Activated CD8-positive, alpha-beta memory T cell treated with anti-CD3 and anti-CD28 coated beads, Interleukin-2, amount 50 U/mL, for 24 hours (primary cell): ENCODE data around the gene FAM184B.

ENCODE experiments used
- DNase-seq: peaks from one replicate; pipeline ENCODE4 v3.0.0-alpha.2; 2020; ENCODE audit errors: extremely low read depth

FAM184B gene

DNA sequence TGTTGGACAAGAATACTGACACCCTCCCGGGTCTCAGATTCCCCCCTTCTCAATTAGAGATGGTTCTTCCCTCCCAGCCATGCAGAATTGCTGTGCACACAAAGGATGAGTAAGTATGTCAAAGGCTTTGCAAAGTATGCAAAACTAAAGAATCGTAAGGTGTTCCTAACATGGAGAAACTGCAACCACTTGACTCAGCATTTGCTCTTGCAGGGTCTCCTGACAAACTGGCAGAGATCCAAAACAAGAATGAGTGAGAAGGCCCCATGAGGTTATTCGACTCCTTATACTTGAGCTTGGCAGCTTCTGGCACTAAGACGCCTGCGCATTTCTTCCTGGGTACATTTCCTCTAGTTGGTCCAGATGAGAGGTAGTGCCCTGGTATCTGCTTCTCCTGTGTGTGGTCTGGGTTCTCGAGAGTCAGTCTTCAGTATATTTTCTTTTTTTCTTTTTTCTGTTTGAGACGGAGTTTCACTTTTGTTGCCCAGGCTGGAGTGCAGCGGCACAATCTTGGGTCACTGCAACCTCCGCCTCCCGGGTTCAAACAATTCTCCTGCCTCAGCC, 8.2 kb downstream of the FAM184B start:
- no peak for DNase-seq

DNA sequence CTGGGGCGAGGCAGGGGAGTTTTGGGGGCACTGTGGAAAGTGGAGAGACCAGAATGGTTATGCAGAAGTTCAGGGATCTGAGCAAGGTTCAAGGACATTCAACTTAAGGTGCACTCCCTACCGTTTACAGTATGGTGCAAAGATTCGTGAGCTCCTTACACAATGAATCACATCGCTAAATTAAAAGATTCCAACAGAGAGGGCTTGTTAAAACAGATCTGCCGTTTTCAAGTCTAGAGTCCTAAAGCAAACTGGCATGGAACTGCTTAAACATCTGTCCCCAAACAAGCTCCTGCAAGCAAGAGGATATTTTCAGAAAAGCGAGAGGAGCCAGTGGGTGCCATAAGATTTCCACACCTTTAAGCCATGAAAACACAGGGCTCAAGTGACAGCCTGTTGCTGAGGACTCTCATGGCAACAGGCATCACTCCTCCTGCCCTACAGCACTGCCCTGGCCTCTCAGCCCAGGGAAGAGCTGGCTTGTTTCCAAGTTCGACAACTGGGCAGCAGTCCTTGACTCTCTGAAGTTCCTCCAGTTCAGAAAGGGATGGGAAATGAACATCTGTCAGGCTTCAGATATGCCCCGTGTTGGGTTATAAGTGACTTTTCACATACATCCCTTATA, 10.0 kb downstream of the FAM184B start:
- DNase-seq: no peak

DNA sequence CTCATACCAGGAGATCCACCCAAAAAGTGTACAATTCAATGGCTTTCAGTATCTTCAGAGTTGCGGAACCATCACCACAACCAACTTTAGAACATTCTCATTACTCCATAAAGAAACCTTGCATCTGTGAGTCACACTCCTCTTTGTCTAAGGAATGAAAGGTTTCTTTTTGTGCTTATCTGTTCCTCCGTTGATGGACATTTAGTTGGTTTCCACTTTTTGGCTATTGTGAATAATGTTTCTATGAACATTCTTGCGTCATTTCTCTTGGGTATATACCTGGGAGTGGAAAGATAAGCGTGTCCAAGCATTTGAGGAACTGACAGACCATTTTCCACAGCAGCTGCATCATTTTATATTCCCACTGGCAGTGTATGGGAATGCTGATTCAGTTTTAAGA, 10.6 kb downstream of the FAM184B start:
- DNase-seq: no peak

DNA sequence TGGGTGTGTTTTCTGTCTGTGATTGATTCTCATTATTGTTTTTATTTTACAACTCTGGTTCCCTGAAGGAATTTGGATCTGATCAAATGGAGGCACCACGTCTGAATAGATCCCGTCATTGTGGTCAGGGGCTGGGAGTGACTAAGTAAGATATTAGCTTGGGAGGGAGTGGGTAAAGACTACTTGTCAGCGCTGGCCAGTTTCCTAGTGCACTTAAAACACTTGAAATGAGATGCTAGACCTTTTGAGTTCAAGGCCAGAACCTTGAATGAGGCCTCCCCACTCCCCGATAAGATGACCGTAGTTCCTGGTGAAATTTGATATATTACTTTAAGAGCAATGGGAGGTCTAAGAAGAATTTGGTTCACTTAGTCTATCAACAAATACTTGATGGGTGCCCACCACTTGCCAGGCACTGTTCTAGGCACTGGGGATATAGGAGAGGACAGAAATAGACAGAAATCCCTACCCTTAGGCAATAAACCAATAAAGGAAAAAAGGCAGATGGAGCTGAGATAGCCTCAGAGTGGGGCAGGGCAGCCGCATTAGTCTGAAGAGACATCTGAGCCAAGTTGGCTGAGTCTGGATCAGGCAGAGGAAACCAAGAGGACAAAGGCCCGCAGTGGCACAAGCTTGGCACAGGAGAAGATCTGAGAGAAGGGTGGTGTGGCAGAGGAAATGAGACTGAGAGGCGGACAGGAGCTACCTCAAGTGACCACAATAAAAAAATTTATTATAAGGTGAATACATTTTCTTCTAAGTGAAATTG, 11.8 kb downstream of the FAM184B start:
- no peak for DNase-seq

DNA sequence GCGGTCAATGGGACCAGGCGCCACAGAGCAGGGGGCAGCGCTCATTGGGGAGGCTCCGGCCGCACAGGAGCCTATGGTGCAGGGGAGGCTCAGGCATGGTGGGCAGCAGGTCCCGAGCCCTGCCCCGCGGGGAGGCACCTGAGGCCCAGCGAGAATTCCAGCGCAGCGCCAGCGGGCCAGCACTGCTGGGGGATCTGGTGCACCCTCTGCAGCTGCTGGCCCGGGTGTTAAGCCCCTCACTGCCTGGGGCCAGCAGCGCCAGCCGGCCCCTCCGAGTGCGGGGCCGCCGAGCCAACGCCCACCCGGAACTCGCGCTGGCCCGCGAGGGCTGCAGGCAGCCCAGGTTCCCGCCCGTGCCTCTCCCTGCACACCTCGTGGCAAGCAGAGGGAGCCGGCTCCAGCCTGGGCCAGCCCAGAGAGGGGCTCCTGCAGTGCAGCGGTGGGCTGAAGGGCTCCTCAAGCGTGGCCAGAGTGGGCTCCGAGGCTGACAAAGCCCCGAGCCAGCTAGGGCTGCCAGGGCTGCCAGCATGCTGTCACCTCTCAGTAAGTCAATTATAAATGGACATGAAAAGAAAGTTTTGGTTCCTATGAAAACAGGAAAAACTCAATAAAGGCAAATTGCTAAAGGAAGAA, 14.5 kb downstream of the FAM184B start:
- no peak for DNase-seq

DNA sequence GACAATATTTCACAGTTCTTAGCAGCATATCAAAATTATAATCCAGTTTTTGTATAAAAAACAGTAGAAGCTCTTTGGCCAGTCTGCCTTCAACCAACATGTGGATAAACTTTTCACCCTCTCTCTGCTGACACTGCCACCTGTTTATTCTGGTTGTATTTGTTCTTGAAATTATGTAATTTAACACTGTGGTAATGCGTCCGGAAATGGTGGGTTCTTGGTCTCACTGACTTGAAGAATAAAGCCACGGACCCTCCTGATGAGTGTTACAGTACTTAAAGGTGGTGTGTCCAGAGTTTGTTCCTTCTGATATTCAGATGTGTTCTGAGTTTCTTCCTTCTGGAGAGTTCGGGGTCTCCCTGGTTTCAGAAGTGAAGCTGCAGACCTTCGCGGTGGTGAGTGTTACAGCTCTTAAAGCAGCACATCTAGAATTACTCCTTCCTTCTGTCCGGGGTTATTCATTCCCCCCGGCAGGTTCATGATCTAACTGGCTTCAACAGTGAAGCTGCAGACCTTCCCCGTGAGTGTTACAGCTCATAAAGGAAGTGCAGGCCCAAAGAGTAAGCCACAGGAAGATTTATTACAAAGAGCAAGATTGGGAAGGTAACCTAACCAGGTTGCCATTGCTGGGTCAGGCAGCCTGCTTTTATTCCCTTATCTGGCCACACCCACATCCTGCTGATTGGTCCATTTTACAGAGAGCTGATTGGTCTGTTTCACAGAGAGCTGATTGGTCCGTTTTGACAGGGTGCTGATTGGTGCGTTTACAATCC, 15.7 kb downstream of the FAM184B start:
- no peak for DNase-seq

DNA sequence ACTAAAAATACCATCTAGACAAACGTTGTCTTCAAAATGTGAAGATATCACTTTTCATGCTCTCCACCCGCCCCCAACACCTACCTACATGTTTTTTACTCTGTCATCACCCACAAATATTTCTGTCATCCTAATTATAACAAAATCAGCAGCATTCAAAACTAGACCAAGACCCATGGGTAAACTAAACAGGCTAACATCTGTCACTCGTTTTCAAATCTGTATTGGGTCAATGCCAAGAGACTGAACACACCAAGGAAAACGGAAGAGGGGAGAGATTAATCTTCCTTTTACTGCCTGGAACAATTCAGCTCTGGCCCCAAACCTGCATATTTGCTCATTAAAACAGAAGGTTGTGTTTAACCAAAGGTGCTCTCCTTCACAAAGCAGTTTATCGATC, 17.5 kb downstream of the FAM184B start:
- DNase-seq: no peak

DNA sequence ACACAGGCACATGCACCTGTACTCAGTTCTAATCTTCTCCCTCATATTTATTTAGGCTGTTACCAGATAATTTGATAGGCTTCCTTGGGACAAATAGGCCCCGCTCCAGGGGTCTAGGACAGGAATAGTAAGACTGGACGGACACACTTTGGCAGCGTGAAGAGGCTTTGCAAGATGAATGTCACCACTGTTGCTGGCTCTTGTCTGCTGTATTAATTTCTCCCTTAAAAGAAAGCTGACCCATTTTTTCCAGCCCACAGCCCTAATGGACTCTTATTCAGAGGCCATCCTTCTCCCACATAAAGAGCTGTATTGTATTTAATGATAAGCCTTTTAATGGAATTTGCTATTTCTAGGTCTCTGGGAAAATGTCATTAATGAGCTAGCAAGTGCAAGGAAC, 18.0 kb downstream of the FAM184B start:
- no peak for DNase-seq

DNA sequence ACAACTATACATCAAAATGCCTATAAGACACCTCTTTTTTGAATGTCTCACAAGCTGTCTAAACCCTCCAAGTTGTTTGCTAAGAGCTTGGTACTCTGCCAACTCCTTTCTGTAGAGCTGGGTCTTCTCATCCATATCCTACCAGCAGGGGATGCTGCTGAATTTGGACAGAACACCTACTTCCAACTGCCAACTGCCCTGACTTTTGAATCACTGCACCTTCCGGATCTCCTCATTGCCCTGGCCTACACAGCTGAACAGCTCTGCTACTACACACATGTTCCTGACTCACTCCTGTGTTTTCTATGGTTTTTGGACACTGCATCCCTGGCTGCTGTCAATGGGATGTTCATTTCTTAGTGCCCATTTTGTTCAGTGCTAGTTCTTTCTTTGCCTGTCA, 18.7 kb downstream of the FAM184B start:
- DNase-seq: no peak

DNA sequence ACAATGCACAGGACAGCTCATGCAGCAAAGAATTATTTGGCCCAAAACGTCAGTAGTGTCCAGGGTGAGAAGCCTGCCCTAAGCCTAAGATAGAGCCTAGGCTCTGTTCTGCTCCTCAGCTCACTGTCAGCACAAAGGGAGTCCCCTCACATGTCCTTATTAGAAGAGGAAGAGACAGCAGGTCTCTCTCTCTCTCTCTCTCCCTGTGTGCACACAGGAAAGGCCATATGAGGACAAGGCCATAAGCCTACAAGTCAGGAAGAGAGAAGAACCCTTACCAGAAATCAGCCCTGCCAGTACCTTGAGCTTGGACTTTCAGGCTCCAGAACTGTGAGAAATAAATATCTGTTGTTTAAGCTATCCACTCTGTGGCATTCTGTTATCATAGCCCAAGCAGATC, 20.4 kb downstream of the FAM184B start:
- no peak for DNase-seq

DNA sequence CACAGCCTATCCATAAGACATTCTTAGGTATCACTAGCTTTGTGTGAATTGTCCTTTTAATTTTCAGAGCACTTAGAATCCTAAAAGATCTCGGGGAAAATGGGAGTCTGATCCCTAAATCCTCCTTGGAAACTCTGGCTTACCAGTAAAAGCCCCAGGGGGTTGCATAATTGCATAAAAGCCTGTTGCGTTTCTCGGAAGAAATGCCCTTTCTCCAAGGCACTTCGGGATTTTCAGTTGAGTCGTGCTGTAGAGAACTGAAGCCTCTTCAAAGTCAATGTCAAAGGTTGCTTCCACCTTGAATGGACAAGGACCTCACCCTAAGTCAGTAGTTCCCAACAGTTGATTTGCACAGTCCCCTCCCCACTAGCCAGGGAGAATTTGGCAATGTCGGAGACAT, 20.8 kb downstream of the FAM184B start:
- no peak for DNase-seq

DNA sequence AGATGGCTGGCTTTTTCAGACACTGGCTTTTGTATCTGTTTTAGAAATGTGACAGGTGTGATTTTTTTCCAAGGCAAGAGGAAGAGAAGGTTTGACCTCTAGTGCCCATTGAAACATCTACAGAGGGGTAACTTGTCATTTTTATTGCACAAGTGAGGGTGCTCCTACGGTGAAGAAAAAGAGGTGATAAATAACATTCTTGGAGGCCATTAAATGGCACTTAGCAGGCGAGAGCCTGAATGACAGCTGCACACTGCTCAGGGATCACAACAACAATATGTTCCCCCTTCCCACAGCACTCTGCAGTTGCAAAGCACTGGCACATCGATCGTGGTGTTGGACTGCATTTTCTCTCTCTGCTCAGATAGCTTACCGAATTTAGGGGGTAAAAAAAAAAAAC, 22.9 kb downstream of the FAM184B start:
- no peak for DNase-seq

DNA sequence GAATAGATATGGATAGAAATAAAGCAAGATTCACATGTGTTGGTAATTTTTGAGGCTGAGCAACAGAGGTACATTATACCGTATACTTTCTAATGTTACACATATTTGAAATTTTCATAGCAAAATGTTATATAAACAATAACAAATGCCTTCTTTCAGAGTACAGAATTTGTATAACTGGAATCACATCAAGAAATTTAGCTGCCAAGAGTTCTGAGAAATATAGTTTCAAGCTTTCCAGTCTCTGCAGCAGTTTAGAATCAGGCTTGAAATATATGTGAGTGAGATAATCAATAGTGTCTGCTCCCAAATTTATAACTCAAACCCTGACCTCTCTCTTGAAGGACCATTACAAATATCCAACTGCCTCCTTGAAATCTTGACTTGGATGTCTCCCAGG, 23.8 kb downstream of the FAM184B start:
- no peak for DNase-seq

DNA sequence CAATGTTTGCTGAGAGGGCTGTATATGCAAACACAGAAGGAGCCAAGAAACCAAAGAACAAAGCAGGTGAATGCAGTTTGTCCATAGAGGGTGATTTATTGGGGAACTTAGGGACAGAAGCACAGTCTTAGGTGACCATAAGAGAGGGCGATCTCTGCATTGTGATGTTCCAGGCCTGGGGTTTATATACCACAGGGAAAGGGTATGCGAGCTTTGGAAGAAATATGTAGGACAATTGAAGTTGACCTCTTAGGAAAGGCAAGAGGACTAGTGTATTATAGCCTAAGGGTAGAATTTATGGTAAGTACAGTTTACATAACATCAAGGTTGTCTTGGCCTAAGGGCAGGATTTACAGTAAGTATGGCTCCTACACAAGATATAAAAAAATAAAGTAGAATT, 27.8 kb downstream of the FAM184B start:
- DNase-seq: no peak

DNA sequence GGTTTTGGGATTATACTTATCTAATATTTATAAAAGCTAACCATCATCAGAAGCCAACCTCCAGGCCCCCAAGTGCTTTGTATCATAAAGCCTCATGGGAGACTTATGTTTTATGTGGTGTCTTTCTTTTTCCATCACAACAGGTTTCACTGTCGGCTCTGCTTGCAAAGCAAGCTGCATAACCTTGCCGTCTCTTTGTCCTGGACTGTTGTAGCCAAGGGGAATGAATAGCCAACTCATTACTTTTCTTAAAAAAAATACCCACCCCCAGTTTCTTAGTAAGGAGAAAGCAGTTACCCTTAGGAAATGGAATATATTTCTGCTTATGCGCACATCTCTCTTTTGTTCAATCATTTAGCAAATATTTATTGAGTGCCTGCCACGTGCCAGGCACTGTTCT, 40.7 kb downstream of the FAM184B start:
- no peak for DNase-seq

DNA sequence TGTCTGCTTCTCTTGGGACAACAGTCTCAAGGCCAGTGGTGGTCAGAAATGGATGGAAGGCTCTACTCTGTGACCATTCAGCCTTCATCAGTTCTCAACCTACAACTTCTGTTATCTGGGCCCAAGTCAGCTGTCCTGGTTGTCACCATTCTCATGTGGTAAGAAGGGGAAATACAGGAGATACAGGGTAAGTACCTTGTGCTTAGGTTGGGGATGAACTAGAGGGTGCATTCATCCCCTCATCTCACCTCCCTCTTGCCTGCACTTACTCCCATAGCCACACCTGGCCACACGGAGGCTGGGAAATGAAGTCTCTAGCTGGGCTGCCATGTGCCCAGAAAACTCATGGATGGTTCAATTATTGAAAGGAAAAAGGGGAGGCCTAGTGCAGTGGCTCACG, 44.9 kb downstream of the FAM184B start:
- DNase-seq: no peak

DNA sequence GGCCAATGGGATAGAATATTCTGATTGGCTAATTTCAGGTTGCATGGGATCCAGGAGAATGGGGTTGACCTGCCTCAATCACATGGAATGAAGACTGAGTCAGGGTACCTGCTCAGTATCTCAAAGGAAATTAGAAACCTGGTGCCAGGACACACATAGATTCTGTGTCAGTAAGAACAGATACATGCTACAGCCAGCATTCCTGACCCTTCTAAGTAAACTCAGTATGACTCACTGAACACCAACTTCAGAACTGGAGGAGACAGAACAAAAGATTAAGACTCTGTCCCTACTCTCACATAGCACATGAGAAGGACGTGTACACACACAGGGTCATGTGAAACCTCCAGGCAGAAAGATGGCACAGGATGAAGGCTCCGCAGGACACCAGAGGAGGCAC, 54.5 kb downstream of the FAM184B start:
- no peak for DNase-seq

DNA sequence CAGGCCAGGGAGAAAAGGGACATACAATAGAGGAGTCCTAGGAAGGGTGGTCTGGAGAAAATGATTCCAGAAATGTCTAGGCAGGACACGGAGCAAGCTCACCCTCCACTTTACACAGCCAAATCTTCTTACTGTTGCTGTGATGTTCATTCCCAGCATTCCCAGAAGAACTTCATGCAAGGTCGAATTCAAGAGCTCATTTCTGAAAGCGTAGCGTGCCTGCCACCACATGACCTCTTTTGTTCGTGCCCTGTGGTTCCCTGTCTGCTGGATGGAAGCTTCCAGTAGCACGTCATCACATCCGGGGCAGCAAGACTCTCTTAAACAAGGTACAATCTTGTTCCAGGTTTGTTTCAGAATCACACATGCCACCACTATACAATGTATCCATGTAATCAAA, 57.8 kb downstream of the FAM184B start:
- no peak for DNase-seq

DNA sequence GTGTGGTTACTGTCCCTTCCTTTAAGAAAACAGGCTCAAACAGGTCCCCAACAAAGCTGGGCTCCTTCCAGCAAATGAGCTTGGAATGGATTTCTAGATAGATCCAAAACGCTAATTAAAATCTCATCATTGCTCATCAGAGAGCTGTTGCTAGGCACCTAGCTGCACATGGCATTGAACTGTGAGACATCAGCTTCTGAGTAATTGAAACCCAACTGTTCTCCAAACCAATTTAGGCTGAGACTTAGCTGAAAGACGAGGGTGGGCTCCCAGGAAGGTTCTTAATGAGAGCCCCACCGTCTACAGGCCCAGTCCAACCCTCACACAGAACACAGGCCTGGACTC, 59.1 kb downstream of the FAM184B start:
- DNase-seq: no peak

DNA sequence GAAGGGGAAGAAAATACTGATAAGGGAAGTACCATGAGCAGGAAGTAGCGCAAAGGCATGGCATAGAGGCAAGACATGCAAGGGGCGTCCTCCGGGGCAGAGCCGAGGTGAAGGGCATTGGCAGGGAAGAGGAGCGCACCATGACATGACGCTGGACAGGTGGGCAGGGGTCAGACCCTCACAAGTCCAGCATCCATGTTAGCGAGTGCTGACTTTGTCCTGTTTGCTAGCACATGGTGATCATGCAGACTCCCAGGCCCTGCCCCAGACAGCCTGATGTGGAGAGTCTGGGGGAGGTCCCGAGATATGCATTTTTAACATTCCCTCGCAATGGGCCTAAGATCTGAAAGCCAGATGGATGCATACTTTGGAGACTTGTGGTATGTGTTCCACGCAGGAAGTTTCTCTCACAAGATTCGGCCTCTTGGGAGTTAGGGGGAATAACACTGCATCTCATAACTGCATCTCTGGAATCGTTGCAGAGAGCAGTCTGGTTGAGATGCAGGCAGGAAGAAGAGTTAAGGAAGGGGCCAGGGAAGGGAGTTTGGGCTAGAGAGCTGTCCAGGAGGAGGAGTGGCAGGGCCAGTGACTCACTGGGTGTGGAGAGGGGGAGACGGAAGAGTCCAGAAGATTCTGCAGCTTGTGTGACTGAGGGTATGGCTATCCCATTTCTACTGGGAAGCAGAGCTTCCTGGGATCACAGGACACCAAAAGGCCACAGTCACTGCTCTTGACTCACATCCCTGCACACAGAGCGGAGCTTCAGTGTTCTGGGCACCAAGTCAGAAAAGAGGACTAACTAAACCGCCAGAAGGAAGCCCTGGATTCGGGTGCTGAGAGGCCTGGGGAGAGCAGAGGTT, 59.7 kb downstream of the FAM184B start:
- DNase-seq: no peak

DNA sequence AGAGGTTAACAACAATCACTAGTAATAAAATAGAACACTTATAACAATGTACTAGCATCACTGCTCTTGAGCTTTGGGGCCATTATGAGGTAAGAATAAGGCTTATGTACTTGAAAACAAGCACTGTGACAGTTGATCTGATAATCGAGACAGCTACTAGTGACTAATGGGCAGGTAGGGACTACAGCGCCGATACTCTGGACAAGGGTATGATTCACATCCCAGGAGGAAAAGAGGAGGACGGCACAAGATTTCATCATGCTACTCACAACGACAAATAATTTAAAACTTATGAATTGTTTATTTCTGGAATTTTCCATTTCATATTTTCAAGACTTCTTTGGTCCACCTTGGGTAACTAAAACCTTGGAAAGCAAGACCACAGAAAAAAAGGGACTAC, 62.3 kb downstream of the FAM184B start:
- DNase-seq: no peak
